ENCODE results near the gene TRPV6.
A peak's percentile ranks its signal among the peaks of the same experiment; 100 is the strongest.

The TRPV6 gene

DNA sequence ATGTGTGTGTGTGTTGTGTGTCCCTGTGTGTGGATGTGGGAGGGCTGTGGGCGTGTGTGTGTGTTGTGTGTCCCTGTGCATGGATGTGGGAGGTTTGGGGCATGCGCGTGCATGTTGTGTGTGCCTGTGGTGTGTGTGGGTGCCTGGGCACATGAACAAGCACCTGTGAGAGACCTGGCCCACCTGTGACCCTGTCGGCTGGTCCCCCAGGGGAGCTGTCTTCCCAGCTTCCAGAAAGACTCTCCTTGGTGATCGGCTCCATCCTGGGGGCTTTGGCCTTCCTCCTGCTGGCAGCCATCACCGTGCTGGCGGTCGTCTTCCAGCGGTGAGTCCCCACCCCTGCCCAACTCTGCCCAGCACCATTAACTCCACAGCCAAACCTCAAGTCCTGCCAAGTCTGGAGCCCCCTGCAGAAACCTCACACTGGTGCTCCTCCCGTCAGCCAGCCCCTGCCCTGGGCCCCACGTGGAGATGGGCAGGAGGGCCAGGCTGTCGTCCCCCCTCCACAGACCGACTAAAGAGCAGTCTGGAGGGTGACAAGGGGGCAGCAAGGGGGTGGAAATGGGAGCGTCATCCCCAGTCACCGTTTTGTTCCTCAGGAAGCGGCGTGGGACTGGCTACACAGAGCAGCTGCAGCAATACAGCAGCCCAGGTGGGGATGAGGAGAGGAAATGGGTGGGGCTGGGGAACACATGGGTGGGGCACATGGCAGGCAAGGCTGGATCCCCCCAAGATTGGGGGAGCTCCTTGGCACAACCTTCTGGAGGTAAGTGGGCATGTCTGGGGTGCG lies 18.0 kb downstream of the TRPV6 start:
- no peak for DNase-seq

- DNase-seq = no peak
Observed at GRCh38 chr7:142867097-142867378, 18.5 kb downstream of the TRPV6 start.

DNA sequence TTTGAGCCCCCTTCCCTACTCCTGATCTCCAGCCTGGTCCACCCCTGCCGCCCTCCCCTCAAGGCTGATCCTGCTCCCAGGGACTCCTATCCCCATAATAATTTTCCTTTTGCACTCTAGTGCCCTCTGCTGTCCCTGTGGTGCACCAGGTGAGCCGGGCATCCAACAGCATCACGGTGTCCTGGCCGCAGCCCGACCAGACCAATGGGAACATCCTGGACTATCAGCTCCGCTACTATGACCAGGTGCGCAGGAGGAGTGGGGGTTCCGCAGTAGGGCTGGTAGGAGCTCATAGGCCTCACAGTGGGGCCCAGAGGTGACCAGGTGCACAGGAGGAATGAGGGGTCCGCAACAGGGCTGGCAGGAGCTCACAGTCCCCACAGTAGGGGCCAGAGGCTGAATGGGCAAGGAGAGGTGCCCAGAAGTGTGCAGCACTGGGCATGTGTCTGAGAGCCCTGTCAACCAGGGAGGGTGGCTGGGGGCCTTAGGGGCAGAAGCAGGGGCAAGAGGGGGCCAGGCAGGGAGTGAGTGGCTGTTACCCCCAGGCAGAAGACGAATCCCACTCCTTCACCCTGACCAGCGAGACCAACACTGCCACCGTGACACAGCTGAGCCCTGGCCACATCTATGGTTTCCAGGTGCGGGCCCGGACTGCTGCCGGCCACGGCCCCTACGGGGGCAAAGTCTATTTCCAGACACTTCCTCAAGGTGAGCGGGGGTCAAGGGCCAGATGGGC lies 19.0 kb downstream of the TRPV6 start:
- peak; percentile 25 for DNase-seq

GRCh38 chr7:142865766-142866165 lies 19.8 kb downstream of the TRPV6 start:
- no peak for DNase-seq

DNA sequence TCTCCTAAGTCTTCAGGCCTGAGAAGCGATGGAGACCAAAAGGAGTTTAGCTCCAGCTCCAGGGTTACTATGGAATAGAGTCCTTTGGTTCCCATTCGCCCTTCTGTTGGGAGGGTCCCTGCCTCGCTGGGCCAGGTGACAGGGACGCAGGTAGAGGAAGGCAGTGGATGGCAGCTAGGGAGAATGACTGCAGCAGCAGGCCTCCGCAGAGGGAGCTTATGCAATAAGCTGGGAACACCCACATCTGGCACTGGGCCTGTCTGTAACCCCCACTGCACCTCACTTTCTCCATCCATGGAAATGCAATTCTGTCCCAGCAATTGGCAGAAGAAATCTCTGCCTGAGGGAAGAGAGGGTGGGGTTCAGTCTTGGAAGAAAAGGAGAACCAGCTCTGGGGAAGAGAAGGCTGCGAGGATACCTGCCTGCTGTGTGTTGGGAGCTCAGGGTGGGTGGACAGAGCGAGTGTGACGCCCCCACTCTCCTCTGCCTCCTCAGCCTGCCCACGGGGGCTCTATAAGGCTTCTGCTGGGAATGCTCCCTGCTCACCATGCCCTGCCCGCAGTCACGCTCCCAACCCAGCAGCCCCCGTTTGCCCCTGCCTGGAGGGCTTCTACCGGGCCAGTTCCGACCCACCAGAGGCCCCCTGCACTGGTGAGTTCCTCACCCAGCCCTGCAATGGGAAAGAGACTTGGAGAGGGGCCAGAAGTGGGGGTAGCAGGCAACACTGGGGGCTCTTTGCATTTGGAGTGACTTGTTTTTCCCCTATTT lies 20.4 kb downstream of the TRPV6 start:
- no peak for DNase-seq

- no peak for DNase-seq
Observed at GRCh38 chr7:142863891-142864685, 21.5 kb downstream of the TRPV6 start.

- no peak for DNase-seq
Observed at GRCh38 chr7:142862786-142863400, 22.7 kb downstream of the TRPV6 start.

DNA sequence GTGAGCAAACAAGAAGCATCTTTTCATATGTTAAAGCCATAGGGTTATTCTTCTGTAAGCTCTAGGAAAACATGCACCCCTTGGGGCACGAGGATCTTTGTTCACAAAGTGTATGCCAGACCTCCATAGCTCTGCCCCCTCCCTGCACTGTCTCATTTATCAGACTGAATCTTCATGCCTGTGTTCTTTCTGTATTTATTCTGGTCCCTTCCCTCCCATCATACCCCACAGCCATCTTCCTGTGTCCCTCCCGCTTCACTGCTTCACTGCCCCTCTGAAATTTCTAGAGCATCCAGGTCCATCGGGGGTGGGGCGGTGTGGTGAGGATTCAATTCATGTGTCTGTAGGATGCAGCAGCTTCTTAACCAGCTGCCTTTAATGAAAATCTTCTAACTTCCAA lies 23.2 kb downstream of the TRPV6 start:
- DNase-seq = no peak

DNA sequence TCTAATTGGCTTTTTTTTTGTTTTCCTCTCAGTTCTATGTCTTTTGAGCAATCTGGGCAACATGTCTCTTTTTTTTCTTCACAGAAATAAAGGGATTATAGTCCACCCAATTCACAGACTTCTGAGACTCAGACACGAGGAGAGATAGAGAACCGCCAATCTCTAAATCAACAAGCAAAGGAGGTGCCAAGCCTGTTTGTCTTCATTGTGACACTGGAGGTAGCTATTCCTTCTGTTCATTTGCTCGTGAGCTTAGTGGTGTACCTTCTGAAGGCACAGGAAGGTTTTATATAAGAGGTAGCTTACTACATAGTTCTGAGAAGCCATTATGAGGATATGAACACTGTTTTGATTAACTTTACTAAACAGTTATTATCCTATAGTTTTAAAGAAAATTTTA lies 24.6 kb downstream of the TRPV6 start:
- no peak for DNase-seq

DNA sequence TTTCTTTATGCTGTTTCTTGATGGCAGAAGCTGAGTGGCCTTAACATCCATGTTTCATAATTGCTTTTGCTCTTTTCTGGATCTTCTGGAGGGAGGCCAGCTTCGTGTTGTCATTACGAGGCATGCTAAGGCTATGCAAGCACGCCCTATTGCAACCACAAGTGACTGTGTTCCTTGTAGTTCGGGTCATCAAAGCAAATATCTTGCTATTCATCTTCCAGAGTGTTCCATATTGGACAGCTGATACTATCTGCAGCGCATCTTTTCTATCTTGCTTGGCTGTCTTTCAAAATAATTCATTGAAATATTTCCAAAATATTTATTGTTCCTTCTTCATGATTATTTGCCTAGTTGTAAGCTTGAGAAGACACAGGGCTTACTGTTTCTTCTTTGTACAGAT lies 25.7 kb downstream of the TRPV6 start:
- DNase-seq = no peak

DNA sequence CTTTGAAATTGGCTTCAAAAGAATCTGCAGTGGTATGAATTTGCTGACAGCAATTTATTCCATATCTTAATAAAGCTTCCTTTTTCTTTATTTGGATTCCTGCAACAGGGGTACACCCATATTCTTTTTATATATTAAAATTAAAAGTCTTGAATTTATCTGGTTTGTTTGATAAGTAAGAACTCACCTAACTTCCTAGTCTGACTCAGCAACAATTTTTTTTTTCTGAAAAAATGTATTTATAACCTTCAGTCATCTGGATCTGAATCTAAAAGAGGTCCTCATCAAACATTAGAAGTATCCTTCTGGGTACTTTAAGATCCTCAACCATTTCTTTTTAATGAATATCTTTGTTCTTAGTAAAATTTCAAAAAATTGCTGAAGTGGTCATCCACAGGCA lies 26.1 kb downstream of the TRPV6 start:
- DNase-seq = no peak

DNA sequence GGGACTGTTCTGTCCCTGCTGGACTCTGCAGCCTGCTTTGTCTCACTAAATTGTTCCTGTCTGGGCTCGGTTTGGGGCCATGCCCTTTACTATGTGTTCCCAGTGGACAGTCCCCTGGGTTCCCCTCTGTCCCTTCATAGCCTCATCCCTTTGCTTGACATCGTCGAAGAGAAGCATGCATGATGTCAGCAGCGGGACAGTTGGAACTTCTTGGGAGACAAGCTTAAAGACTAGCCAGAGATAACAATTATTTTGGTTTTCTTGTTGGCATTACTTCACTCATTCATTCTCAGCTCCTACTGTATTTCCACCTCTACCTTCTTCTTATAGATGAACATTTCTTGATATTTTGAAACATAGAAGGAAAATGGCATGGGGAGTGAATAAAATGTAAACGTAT lies 27.9 kb downstream of the TRPV6 start:
- DNase-seq = no peak

DNA sequence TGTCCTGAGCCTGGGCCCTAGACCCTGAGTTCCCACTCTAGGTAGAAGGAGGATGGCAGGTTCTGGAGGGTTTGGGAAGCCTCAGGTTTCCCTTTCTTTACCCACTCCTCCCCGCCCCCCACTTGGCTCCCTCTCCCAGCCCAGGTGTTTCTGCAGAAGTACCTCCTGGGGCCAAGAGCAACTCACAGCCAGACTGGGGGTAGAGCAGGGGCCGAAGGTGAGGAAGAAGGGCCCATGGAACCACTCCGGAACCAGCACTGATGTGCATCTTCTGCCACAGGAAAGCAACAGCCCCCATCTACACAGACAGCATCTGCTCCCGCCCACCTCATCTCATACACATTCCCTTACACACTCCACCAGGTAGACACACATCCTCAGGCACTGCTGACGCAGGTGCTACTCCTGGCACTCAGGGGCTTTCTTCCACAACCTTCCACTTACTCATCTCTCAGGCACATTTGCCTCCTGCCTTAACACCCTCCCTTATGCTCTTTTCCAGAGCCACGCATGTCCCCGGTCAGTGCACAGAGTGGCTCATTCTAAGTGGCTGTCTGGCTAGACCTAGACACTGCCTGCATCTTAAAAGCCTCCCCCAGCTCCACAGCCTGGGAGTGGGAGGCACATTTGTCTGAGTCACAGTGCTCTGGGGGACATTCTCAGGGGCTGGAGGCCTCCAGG lies 28.8 kb downstream of the TRPV6 start:
- DNase-seq = no peak

DNA sequence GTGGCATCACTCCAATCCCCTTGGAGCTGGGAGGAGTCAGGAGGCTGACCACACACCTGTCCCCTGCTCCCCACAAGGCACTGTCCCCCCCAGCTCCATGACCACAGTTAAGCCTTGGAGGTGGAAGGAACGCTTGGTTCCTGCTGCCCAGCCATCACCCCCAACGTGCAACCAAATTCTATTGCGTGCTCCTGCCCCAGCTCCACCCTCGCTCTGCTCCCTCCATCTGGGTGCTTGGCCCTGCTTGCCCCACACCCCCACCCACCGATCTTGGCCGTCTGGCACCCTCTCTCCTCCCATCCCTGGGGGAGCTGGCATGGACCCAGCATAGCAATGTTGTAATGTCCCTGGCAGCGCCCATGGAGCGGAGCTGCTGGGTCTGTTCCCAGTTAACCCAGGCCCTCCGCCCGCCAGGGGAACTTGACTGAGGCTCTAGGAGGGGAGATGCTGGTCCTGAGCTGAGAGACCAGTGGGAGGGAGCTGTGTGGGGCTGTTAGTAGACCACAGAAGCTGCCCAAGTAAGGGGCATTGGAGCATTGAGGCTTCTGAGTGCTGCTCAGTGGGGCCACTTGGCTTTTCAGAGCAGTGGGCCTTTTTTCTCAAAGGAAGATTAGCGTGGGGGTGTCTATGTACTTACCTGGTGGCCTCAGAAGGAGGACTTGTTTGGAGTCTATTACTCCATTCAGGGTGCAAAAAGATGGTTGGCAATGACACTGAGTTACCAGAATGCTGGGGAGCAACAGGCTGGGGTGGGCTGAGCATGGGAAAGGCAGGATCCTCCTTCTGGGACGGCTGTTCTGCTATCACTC lies 29.6 kb downstream of the TRPV6 start:
- DNase-seq = no peak

GRCh38 chr7:142855114-142855743 lies 30.3 kb downstream of the TRPV6 start:
- DNase-seq = no peak

- DNase-seq = peak; percentile 48
Observed at GRCh38 chr7:142854372-142855113, 31.0 kb downstream of the TRPV6 start, which contains the start of gene EPHB6. EPHB6 (plus strand) TSS chr7:142855076; CDS start chr7:142863228, 8,152 bp downstream.

DNA sequence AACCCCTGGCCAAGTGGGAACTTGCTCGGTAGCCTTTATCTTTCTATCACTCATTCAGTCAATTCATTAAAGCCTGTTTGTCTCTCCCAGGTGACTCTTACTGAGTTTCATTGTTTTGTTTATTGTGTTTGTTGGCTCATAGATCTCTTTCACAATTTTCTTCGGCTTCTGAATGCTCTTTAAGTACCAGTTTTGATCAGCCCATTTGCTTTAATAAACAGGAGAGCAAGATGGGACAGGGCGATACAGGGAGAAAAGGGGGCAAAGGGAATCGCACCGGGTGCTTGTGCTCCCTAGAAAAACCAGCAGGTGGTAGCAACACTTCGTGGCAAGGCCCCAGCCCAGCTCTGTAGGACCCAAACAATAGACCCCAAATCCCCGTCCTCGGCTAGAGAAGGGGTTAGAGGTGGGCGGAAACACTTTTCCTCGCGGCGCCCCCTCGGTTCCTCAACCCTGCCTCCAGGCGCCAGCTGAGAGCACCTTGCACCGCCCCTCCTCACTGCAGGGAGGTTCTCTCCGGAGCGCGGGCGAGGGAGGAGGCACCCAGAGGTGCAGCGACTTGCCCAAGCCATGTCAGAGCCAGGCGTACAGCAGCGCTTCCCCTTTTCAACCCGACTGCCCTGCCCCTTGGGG lies 31.7 kb downstream of the TRPV6 start:
- peak; percentile 69 for DNase-seq

DNA sequence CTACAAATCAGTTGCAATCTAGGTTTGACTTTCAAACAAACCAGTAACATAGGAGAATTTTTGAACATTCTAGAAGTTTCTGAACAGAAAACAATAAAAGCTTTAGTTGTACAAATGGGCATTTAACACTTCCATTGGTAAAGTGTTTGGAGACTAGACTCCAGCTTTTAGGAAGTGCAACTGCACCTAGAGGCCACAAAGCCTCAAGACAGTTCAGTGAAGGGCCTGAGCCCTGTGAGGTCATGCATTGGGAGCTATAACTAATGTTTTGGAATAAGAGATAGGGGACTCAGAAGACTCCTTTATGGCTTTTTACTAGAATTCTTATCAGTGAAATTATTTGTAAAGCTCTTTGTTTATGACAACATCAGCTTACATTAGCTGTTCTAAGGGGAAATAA lies 33.6 kb downstream of the TRPV6 start:
- DNase-seq = no peak

DNA sequence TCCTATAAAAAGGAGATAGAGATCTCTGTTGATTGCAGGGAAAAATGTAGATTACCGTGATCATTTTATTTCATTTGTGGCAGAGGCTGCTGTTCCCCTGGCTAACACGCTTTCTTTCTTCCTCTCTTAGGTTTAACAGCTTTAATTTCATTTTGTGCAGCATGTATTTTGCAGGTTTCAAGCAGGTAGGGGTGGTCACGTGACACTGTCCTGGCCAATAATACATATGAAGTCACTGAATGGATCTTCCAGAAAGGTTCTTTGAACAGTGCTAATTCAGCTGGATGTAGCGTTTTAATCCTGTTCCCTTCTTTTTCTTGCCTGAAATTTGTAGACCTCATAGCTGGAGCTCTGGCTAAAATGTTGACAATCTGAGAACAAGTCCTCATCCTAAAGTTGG lies 34.3 kb downstream of the TRPV6 start:
- no peak for DNase-seq
